PC-3 (cell line): ENCODE measurements around the gene LAT. TPM values are rescaled to one million over a fixed set of nuclear protein-coding genes. Genes with fewer than 3 reads are reported as not detected.

Source experiments
- ATAC-seq: fragments of 200-7000 bp; cut with Tn5 transposase; 2 replicates; pipeline ENCODE4 v1.9.1; 2020; ENCODE audit warnings: mild to moderate bottlenecking, moderate library complexity
- BruUV-seq: library from RNA; stranded (reverse); fragments of 400-500 nt; replicated peaks from 2 replicates; lab custom pipeline; 2021; lab: Mats Ljungman, UMichigan
- CTCF ChIA-PET: fragments of 300-600 bp; sonication (Branson Sonifier 250); formaldehyde crosslinking; loops from one replicate; lab custom pipeline; 2022; ENCODE audit warnings: antibody characterized with exemption; lab: Charles Lee
- POLR2A ChIA-PET: fragments of 300-600 bp; sonication (Branson Sonifier 250); formaldehyde crosslinking; loops from one replicate; lab custom pipeline; 2022; ENCODE audit warnings: antibody characterized with exemption; ENCODE audit not compliant: unreplicated experiment; lab: Charles Lee
- DNase-seq: peaks from one replicate; pipeline ENCODE4 v3.0.0-alpha.2; 2015
- H2AFZ ChIP-seq: fragments of 300-600 bp; sonication (generic); 2 replicates; pipeline ENCODE4 v1.6.0; 2016; ENCODE audit warnings: antibody characterized with exemption, low read length
- H3F3A ChIP-seq: fragments of 300-600 bp; sonication (generic); one replicate; pipeline ENCODE4 v1.6.0; 2017; ENCODE audit warnings: antibody characterized with exemption, low read length, control low read depth, mild to moderate bottlenecking; ENCODE audit not compliant: unreplicated experiment
- H3K27ac ChIP-seq: fragments of 300-600 bp; sonication (generic); 2 replicates; pipeline ENCODE4 v1.5.1; 2016; ENCODE audit warnings: mild to moderate bottlenecking, low read length
- H3K27me3 ChIP-seq: fragments of 300-600 bp; sonication (generic); 2 replicates; pipeline ENCODE4 v1.6.1; 2016; ENCODE audit warnings: low read length, mixed read lengths
- H3K36me3 ChIP-seq: fragments of 300-600 bp; sonication (generic); 2 replicates; pipeline ENCODE4 v1.6.1; 2016; ENCODE audit warnings: low read depth, mixed run types, low read length, mixed read lengths
- H3K4me1 ChIP-seq: fragments of 300-600 bp; sonication (generic); 2 replicates; pipeline ENCODE4 v1.5.1; 2016; ENCODE audit warnings: low read length; ENCODE audit not compliant: insufficient read depth
- H3K4me2 ChIP-seq: fragments of 300-600 bp; sonication (generic); 2 replicates; pipeline ENCODE4 v1.6.0; 2016; ENCODE audit warnings: low read length
- H3K4me3 ChIP-seq: fragments of 300-600 bp; sonication (generic); 2 replicates; pipeline ENCODE4 v1.5.1; 2016; ENCODE audit warnings: mild to moderate bottlenecking, low read length, mixed read lengths
- H3K79me2 ChIP-seq: fragments of 300-600 bp; sonication (generic); 2 replicates; pipeline ENCODE4 v1.6.1; 2017; ENCODE audit warnings: low read length, mixed read lengths
- H3K9ac ChIP-seq: fragments of 300-600 bp; sonication (generic); 2 replicates; pipeline ENCODE4 v1.6.0; 2016; ENCODE audit warnings: mild to moderate bottlenecking, low read length
- H3K9me2 ChIP-seq: fragments of 300-600 bp; sonication (generic); replicated peaks from 2 replicates; pipeline ENCODE4 v1.6.1; 2016; ENCODE audit warnings: mixed run types, low read length, mixed read lengths
- H3K9me3 ChIP-seq: fragments of 300-600 bp; sonication (generic); 2 replicates; pipeline ENCODE4 v1.6.1; 2016; ENCODE audit warnings: low read length, mixed read lengths
- H4K20me1 ChIP-seq: fragments of 300-600 bp; sonication (generic); 2 replicates; pipeline ENCODE4 v1.6.1; 2016; ENCODE audit warnings: low read length, mixed read lengths
- CTCF ChIP-seq: fragments of 300-600 bp; sonication (generic); conservative IDR thresholded peaks from 2 replicates; pipeline ENCODE4 v1.5.1; 2017; ENCODE audit warnings: antibody characterized with exemption, low read depth, mild to moderate bottlenecking, low read length
- EZH2 ChIP-seq: fragments of 300-600 bp; sonication (generic); IDR thresholded peaks from one replicate; pipeline ENCODE4 v1.6.1; 2017; ENCODE audit warnings: antibody characterized with exemption, mild to moderate bottlenecking, low read length; ENCODE audit not compliant: unreplicated experiment
- EZH2phosphoT487 ChIP-seq: fragments of 300-600 bp; sonication (generic); IDR thresholded peaks from 2 replicates; pipeline ENCODE4 v1.6.1; 2018; ENCODE audit warnings: mild to moderate bottlenecking, antibody characterized with exemption, low read length, borderline replicate concordance
- intact Hi-C: fragments of 100-400 bp; cut with micrococcal nuclease; formaldehyde crosslinking; loops from 2 replicates; pipeline ENCODE4 v1.9.0; 2023
- total RNA-seq: library from RNA; depleted of rRNA; stranded (reverse); fragments of >200 nt; gene quantifications from 2 replicates; pipeline ENCODE4 v1.2.3, GENCODE V29; 2014

The LAT gene
- total RNA-seq, 1 experiment from 2014 or later: 1.0 TPM

GRCh38 chr16:29011112-29011511 lies 26.3 kb downstream of the LAT start:
- no peaks in the 10 kb centered on the region for H3K79me2 ChIP-seq
- no peaks in the 10 kb centered on the region for H3K9me2 ChIP-seq
- DNase-seq (no peak), ATAC-seq (no peak)
- no peak overlapping the region for H3K9ac ChIP-seq
- BruUV-seq: no TSS peak
- H3K9me3 ChIP-seq: no peaks in the 10 kb centered on the region
- CTCF ChIA-PET: no interaction called here
- no peak overlapping the region for H3K4me3 ChIP-seq
- no peaks in the 10 kb centered on the region for H3K36me3 ChIP-seq
- no peaks in the 10 kb centered on the region for H3F3A ChIP-seq
- H3K27ac ChIP-seq: no peak overlapping the region
- TF ChIP-seq CTCF (0 out of 2 replicates have a peak, but pooled peaks have one; percentile 30), EZH2 (no peak), EZH2phosphoT487 (no peak)
- no peaks in the 10 kb centered on the region for H4K20me1 ChIP-seq
- no peaks in the 10 kb centered on the region for H3K4me1 ChIP-seq
- H2AFZ ChIP-seq: no peak overlapping the region
- intact Hi-C loops: no loop called here
- H3K27me3 ChIP-seq: no peaks in the 10 kb centered on the region
- POLR2A ChIA-PET: no interaction called here
- no peak overlapping the region for H3K4me2 ChIP-seq

GRCh38 chr16:29011851-29012250 lies 27.0 kb downstream of the LAT start:
- no peaks in the 10 kb centered on the region for H4K20me1 ChIP-seq
- H3K4me2 ChIP-seq: no peak overlapping the region
- no peaks in the 10 kb centered on the region for H3K36me3 ChIP-seq
- no peaks in the 10 kb centered on the region for H3K27me3 ChIP-seq
- intact Hi-C loops: no loop called here
- no peak overlapping the region for H3K9ac ChIP-seq
- TF ChIP-seq CTCF (no peak), EZH2 (no peak), EZH2phosphoT487 (no peak)
- no peaks in the 10 kb centered on the region for H3K9me2 ChIP-seq
- H3K27ac ChIP-seq: no peak overlapping the region
- H3K79me2 ChIP-seq: no peaks in the 10 kb centered on the region
- no peaks in the 10 kb centered on the region for H3F3A ChIP-seq
- no peak overlapping the region for H3K4me3 ChIP-seq
- POLR2A ChIA-PET: no interaction called here
- CTCF ChIA-PET: no interaction called here
- no peak overlapping the region for H2AFZ ChIP-seq
- DNase-seq (no peak), ATAC-seq (no peak)
- H3K4me1 ChIP-seq: no peaks in the 10 kb centered on the region
- no TSS peak for BruUV-seq
- H3K9me3 ChIP-seq: no peaks in the 10 kb centered on the region

- no peaks in the 10 kb centered on the region for H3K9me3 ChIP-seq
- ChIA-PET CTCF (no interaction called here), POLR2A (no interaction called here)
- DNase-seq (no peak), ATAC-seq (no peak)
- H3K27me3 ChIP-seq: no peaks in the 10 kb centered on the region
- H3K4me3 ChIP-seq: no peak overlapping the region
- no peaks in the 10 kb centered on the region for H3K36me3 ChIP-seq
- no peak overlapping the region for H2AFZ ChIP-seq
- no peaks in the 10 kb centered on the region for H3F3A ChIP-seq
- intact Hi-C loops: no loop called here
- TF ChIP-seq EZH2: no peak
- TF ChIP-seq CTCF: no peak
- no peak for TF ChIP-seq EZH2phosphoT487
- no peak overlapping the region for H3K27ac ChIP-seq
- no TSS peak for BruUV-seq
- no peaks in the 10 kb centered on the region for H3K9me2 ChIP-seq
- H3K9ac ChIP-seq: no peak overlapping the region
- H3K4me2 ChIP-seq: no peak overlapping the region
- no peaks in the 10 kb centered on the region for H3K79me2 ChIP-seq
- no peaks in the 10 kb centered on the region for H3K4me1 ChIP-seq
- no peaks in the 10 kb centered on the region for H4K20me1 ChIP-seq
Measured at GRCh38 chr16:29012913-29013553, 28.2 kb downstream of the LAT start.
